Mononuclear cell (primary cell): ENCODE results near the gene ARID1B. TPM values are rescaled to one million over a fixed set of nuclear protein-coding genes. Genes with fewer than 3 reads are reported as not detected.

Experiments
- H3K27me3 ChIP-seq: 2 replicates; pipeline ENCODE4 v1.6.0; 2011; ENCODE audit warnings: low read length, control low read depth; ENCODE audit not compliant: insufficient read depth
- H3K4me1 ChIP-seq: 2 replicates; pipeline ENCODE4 v1.5.1; 2011; ENCODE audit warnings: mild to moderate bottlenecking, low read length, control low read depth; ENCODE audit not compliant: insufficient read depth
- H3K4me3 ChIP-seq: 2 replicates; pipeline ENCODE4 v1.5.1; 2011; ENCODE audit warnings: mild to moderate bottlenecking, low read length, moderate library complexity
- H3K9me3 ChIP-seq: 2 replicates; pipeline ENCODE4 v1.5.1; 2011; ENCODE audit warnings: low read depth, mild to moderate bottlenecking, control low read depth, low read length
- total RNA-seq: library from RNA; depleted of rRNA; stranded (reverse); fragments of >200 nt; gene quantifications from one replicate; pipeline ENCODE4 v1.2.3, GENCODE V29; 2012

ARID1B gene
- total RNA-seq, 1 donor: 107 TPM

DNA sequence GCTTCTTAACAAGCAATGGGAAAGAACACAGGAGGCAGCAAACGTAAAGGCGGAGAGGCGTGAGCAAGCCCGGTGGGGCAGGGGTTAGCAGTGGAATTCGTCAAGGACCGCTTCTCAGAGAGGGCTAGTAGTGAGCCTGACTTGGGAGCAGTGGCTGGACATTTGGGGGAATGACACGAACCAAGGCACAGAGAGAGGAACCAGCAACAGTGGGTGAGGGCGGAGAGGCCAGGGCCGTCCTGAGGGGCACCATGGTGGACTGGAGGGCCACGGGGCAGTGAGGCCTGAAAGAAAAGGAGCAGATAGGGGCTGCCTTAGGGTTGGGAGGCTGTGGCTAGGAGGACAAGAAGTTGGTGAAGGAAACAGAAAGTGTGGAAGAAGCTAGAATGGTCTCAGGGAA lies 12.1 kb upstream of the ARID1B start:
- Histone ChIP-seq H3K9me3 (no peaks in the 10 kb centered on the region), H3K27me3 (no peaks in the 10 kb centered on the region), H3K4me1 (no peaks in the 10 kb centered on the region), H3K4me3 (no peak overlapping the region)

DNA sequence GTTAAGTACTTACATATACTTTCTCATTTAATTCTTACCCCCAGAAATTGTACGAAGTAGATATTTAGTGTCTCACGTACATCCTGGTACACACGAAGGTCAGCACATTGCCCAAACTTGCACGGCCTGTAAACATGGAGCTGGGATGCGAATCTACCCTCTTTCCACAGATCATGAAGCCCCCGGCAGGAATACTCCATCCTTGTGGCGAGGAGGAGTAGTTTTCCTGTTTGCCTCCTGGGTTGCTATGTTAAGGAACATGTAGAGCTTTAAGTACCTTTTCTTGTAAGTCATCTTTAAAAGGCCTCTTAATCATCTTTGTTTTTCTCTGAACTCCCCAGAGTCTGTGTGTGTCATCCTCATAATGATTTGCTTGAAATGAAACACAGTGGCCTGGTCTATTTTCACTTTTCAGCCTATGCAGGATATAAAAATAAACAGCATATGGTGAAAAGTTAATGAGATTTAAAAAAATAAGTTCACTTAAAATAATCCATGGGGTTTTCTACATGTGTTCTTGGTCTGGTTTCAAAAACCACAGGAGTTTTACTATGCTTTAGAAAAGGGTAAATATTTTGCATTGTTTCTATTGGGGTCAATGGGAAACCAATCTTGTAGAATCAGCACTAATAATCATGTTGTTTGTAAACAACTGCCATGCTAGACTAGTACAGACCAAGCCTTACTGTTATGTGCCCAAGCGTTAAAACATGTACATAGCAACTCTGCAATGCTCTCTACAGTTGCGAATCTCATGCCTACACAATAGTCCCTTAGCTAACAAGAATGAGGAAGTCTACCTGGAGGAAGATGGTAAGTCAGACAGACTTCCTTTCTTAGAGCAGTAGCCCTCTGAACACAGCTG lies 9.3 kb upstream of the ARID1B start:
- H3K4me3 ChIP-seq: no peak overlapping the region
- H3K4me1 ChIP-seq: no peaks in the 10 kb centered on the region
- no peaks in the 10 kb centered on the region for H3K27me3 ChIP-seq
- H3K9me3 ChIP-seq: no peaks in the 10 kb centered on the region

DNA sequence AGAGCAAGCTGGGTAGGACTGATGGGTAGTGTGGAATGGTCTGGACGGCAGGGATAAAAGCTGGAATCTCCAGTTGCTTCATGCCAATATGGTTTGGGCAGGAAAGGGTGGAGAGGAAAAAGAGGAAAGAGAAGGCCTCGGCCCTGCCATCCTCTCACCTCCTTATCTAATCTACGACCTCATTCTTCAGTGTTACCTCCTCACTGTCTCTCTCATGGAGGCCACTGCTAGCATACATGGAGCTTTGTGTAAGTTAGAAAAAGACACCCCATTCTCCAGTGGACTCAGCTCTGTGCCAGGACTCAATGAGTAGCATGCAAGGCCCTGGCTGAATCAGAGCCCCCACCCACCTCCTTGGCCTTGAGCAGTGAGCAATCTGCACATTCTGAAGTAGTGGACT lies 6.1 kb upstream of the ARID1B start:
- Histone ChIP-seq H3K4me1 (peaks cover 7% of the 10 kb centered on the region), H3K27me3 (no peaks in the 10 kb centered on the region), H3K9me3 (no peaks in the 10 kb centered on the region), H3K4me3 (no peak overlapping the region)

- Histone ChIP-seq H3K9me3 (no peaks in the 10 kb centered on the region), H3K27me3 (no peaks in the 10 kb centered on the region), H3K4me3 (no peak overlapping the region), H3K4me1 (peaks cover 13% of the 10 kb centered on the region)
These were observed 5.4 kb upstream of the ARID1B start for GRCh38 chr6:156771761-156772160.

- H3K4me1 ChIP-seq: peaks cover 13% of the 10 kb centered on the region
- H3K27me3 ChIP-seq: no peaks in the 10 kb centered on the region
- no peak overlapping the region for H3K4me3 ChIP-seq
- H3K9me3 ChIP-seq: no peaks in the 10 kb centered on the region
These were observed 3.7 kb upstream of the ARID1B start for GRCh38 chr6:156773476-156773875.

DNA sequence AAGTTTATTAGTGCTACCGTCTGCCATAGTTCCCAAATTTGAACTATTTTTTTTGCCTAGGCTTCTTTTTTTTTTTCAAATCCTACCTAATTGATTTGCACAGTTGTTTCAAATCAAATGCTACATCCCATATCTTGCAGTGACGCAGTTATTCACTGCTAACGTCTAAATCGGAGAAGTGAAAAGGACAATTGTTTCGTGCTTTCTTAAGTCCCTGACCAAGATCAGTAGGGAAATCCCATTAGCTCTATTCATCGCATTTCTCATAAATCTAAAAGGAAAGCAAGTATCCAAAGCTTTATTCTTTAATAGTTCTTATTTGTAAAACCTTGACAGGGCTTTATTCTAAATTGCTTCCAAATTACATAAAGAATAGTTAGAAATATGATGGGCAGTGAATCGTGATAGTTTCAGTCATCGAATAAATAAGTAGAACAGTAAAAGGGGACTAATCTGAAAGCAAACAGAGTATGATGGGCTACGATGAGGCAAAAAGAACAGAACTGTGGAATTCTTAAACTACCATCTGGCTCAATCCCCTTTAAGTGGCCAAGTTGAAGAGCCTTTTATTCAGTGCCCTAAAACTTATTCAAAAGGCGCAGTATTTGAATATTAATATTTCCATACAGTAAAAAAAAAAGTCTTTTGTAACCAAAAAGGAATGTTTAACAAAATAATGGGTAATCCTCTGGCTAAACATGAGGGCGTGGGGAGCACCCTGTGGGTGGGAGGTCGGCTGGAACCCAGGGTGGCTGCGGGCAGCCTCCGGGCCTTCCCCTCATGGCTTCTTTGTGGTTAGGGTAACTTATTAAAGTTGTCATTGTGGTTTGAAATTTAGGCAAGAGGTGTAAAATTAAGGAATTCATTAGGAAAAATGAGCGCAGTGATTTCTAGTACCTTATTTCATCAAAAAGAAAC lies 3.0 kb upstream of the ARID1B start:
- H3K27me3 ChIP-seq: no peaks in the 10 kb centered on the region
- H3K4me1 ChIP-seq: peaks cover 13% of the 10 kb centered on the region
- no peak overlapping the region for H3K4me3 ChIP-seq

DNA sequence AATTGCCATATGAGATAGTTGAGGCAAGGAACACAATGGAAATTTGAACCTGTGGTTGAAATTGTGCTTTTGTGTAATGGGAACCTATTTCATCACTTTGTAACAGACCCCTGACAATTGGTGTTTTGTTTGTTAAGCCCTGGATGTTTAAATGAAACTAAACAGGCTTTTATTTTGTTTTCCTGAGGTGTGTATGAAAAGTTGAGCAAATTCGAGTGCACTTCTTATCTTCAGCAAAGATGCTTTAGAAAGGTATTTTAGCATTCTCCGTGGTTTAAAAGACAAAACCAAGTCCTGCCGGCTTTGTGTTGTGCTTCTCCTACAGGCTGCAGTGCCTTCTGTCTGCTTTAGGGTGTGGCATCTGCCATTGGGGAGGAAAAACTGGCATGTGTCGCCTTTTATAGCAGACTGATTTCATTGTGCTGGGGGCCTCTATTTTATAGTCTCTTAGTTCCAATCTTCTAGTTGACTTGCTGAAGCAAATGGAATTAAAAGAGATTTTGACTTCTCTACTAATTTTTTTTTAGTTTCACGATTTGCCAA lies 2.2 kb upstream of the ARID1B start:
- peaks cover 14% of the 10 kb centered on the region for H3K4me1 ChIP-seq
- H3K4me3 ChIP-seq: no peak overlapping the region
- no peaks in the 10 kb centered on the region for H3K9me3 ChIP-seq
- H3K27me3 ChIP-seq: no peaks in the 10 kb centered on the region

More for the DNA sequence above, 3.0 kb upstream of the ARID1B start:
- no peaks in the 10 kb centered on the region for H3K9me3 ChIP-seq

- H3K9me3 ChIP-seq: no peaks in the 10 kb centered on the region
- H3K27me3 ChIP-seq: no peaks in the 10 kb centered on the region
- H3K4me1 ChIP-seq: peaks cover 21% of the 10 kb centered on the region
- H3K4me3 ChIP-seq: no peak overlapping the region
These were observed 1.5 kb upstream of the ARID1B start for GRCh38 chr6:156775717-156776116.

DNA sequence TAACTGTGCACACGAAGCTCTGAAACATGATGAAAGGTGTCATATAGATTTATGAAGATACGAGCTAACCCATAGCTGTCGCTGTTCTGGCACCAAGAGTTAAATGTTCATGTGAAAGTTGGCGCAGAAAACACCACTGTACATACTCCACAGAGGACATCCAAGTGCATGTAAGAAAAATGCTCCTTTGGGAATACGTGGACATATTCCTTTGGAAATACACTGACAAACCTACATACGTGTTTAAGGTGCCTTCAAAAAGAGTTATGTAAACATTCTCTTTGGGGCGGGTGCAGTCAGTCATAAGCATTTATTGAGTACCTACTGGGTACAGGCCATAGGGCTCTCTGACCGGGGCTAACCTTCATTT lies 723 bp upstream of the ARID1B start:
- Histone ChIP-seq H3K4me3 (peak overlapping the region; percentile 69), H3K4me1 (peaks cover 21% of the 10 kb centered on the region), H3K27me3 (no peaks in the 10 kb centered on the region), H3K9me3 (no peaks in the 10 kb centered on the region)

GRCh38 chr6:156777577-156778453 lies 637 bp downstream of the ARID1B start:
- peak overlapping the region; percentile 72 for H3K4me3 ChIP-seq
- H3K4me1 ChIP-seq: peaks cover 21% of the 10 kb centered on the region
- H3K27me3 ChIP-seq: no peaks in the 10 kb centered on the region
- no peaks in the 10 kb centered on the region for H3K9me3 ChIP-seq

GRCh38 chr6:156778454-156779205 lies 1.5 kb downstream of the ARID1B start:
- H3K27me3 ChIP-seq: no peaks in the 10 kb centered on the region
- H3K9me3 ChIP-seq: no peaks in the 10 kb centered on the region
- H3K4me3 ChIP-seq: peak overlapping the region; percentile 72
- peaks cover 23% of the 10 kb centered on the region for H3K4me1 ChIP-seq

DNA sequence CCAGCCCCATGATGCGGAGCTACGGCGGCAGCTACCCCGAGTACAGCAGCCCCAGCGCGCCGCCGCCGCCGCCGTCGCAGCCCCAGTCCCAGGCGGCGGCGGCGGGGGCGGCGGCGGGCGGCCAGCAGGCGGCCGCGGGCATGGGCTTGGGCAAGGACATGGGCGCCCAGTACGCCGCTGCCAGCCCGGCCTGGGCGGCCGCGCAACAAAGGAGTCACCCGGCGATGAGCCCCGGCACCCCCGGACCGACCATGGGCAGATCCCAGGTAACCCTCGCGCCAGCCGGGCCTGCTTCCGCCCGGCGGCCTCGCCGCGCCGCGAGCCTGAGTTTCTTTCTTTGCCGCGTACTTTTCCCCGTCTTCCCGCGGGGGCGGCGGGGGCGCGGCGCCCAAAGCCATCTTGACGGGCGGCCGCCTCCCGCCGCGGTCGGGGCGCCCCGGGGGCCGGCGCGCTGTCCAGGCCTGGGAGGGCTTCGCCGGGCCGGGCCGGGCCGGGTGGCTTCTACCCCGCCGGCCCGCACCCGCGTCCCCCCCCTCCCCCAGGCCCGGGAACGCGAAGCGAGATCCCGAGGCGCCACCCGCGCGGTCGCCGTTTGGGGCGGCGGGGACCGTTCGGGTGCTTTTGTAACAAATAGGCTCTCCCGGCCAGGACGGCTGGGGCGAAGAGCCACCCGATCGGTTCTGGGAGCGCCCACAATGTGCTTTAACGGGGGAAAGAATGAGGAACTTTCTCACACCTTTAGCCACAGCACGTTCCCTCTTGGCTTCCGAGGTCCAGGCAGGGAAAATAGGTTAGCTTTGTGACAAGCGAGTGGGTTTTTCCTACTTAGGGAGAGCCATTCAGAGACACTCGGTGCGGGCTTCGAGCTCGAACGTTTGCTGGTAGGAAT lies 2.3 kb downstream of the ARID1B start:
- no peaks in the 10 kb centered on the region for H3K9me3 ChIP-seq
- peak overlapping the region; percentile 72 for H3K4me3 ChIP-seq
- no peaks in the 10 kb centered on the region for H3K27me3 ChIP-seq
- peaks cover 28% of the 10 kb centered on the region for H3K4me1 ChIP-seq

DNA sequence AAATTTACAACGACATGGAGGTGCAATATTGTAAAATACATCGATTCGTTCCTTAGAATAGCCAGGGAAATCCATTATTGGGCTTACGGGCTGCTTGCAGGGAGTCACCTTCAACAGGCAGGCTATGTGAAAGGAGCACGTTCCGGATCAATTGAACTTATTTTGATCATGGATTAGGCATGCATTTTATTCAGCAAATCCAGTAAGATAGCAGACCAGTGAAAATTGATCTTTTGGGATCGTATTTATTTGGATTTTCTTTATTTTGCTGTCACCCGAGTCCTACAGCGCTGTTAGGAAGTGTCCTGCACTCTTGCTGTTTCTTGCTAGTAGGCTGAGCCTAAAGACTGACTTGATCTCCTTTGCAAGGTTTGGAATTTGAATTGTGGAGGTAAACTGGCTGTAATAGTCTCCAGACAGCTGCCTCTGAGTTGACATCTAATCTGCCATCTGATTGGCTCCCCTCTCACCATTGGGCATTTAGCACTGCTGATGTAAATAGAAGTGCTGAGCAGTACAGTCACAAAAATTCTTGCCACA lies 3.0 kb downstream of the ARID1B start:
- no peaks in the 10 kb centered on the region for H3K9me3 ChIP-seq
- H3K4me1 ChIP-seq: peaks cover 22% of the 10 kb centered on the region
- H3K4me3 ChIP-seq: peak overlapping the region; percentile 72
- no peaks in the 10 kb centered on the region for H3K27me3 ChIP-seq
